ENCODE data around the gene GNAO1. TPM values are rescaled to one million over a fixed set of nuclear protein-coding genes. Genes with fewer than 3 reads are reported as not detected.

Gene GNAO1
- total and polyA plus RNA-seq, 2 of the 13 experiments (the other 11 are each of a cell fraction or from before 2014, with no cell fraction given), result not detected

DNA sequence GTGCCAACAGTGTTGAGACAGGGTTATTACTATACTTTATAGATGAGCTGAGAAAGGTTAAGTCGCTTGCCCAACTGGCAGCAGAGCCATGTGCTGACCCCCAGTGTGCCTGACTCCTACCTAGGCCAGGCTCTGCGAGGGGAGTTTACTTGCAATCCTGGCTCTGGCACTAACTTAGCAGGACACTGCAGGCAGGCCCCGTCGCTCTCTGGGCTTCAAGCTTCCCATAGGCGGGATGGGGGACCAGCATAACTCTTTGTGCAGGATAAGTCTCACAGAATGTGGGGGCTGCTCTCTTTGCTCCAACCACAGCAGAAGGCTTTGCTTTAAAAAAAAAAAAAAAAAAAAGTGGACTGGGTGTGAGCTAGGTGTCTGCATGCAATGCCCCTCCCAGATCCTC, 102.7 kb downstream of the GNAO1 start:
- no peak overlapping the region for H3K27ac ChIP-seq (ENCODE audit: extremely low read length, insufficient read depth, low read length)
- BruUV-seq (replicated peaks), result no TSS peak
- no peaks in the 10 kb centered on the region for H3K79me2 ChIP-seq (ENCODE audit: insufficient read depth, low read length)
- H3K4me1 ChIP-seq (ENCODE audit: insufficient read depth, low read length), result no peaks in the 10 kb centered on the region
- TF ChIP-seq, protein P1, sequence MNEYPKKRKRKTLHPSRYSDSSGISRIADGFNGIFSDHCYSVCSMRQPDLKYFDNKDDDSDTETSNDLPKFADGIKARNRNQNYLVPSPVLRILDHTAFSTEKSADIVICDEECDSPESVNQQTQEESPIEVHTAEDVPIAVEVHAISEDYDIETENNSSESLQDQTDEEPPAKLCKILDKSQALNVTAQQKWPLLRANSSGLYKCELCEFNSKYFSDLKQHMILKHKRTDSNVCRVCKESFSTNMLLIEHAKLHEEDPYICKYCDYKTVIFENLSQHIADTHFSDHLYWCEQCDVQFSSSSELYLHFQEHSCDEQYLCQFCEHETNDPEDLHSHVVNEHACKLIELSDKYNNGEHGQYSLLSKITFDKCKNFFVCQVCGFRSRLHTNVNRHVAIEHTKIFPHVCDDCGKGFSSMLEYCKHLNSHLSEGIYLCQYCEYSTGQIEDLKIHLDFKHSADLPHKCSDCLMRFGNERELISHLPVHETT (CRISPR knock-in tag; conservative IDR thresholded peaks at IDR 0.05), result no peak
- TF ChIP-seq, protein P2, sequence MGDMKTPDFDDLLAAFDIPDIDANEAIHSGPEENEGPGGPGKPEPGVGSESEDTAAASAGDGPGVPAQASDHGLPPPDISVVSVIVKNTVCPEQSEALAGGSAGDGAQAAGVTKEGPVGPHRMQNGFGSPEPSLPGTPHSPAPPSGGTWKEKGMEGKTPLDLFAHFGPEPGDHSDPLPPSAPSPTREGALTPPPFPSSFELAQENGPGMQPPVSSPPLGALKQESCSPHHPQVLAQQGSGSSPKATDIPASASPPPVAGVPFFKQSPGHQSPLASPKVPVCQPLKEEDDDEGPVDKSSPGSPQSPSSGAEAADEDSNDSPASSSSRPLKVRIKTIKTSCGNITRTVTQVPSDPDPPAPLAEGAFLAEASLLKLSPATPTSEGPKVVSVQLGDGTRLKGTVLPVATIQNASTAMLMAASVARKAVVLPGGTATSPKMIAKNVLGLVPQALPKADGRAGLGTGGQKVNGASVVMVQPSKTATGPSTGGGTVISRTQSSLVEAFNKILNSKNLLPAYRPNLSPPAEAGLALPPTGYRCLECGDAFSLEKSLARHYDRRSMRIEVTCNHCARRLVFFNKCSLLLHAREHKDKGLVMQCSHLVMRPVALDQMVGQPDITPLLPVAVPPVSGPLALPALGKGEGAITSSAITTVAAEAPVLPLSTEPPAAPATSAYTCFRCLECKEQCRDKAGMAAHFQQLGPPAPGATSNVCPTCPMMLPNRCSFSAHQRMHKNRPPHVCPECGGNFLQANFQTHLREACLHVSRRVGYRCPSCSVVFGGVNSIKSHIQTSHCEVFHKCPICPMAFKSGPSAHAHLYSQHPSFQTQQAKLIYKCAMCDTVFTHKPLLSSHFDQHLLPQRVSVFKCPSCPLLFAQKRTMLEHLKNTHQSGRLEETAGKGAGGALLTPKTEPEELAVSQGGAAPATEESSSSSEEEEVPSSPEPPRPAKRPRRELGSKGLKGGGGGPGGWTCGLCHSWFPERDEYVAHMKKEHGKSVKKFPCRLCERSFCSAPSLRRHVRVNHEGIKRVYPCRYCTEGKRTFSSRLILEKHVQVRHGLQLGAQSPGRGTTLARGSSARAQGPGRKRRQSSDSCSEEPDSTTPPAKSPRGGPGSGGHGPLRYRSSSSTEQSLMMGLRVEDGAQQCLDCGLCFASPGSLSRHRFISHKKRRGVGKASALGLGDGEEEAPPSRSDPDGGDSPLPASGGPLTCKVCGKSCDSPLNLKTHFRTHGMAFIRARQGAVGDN (CRISPR knock-in tag; IDR thresholded peaks at IDR 0.05), result no peak
- TF ChIP-seq ZNF431 (CRISPR knock-in tag; IDR thresholded peaks at IDR 0.05; ENCODE audit: borderline replicate concordance, low read depth) (no peak), REPIN1 (CRISPR knock-in tag; IDR thresholded peaks at IDR 0.05; ENCODE audit: borderline replicate concordance, low read depth) (no peak), HMG20B (CRISPR knock-in tag; conservative IDR thresholded peaks at IDR 0.05) (no peak), STAG1 (CRISPR knock-in tag; IDR thresholded peaks at IDR 0.05) (no peak)
- TF ChIP-seq, protein P3, sequence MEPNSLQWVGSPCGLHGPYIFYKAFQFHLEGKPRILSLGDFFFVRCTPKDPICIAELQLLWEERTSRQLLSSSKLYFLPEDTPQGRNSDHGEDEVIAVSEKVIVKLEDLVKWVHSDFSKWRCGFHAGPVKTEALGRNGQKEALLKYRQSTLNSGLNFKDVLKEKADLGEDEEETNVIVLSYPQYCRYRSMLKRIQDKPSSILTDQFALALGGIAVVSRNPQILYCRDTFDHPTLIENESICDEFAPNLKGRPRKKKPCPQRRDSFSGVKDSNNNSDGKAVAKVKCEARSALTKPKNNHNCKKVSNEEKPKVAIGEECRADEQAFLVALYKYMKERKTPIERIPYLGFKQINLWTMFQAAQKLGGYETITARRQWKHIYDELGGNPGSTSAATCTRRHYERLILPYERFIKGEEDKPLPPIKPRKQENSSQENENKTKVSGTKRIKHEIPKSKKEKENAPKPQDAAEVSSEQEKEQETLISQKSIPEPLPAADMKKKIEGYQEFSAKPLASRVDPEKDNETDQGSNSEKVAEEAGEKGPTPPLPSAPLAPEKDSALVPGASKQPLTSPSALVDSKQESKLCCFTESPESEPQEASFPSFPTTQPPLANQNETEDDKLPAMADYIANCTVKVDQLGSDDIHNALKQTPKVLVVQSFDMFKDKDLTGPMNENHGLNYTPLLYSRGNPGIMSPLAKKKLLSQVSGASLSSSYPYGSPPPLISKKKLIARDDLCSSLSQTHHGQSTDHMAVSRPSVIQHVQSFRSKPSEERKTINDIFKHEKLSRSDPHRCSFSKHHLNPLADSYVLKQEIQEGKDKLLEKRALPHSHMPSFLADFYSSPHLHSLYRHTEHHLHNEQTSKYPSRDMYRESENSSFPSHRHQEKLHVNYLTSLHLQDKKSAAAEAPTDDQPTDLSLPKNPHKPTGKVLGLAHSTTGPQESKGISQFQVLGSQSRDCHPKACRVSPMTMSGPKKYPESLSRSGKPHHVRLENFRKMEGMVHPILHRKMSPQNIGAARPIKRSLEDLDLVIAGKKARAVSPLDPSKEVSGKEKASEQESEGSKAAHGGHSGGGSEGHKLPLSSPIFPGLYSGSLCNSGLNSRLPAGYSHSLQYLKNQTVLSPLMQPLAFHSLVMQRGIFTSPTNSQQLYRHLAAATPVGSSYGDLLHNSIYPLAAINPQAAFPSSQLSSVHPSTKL (CRISPR knock-in tag; IDR thresholded peaks at IDR 0.05), result no peak
- ChIA-PET POLR2A (no interaction called here), CTCF (ENCODE audit: low intra/inter-chr PET ratio, low total read pairs) (no interaction called here)
- no peak overlapping the region for H3K9ac ChIP-seq (ENCODE audit: insufficient read depth, low read depth, low read length)
- peaks cover 1 to 12% of the 10 kb centered on the region in 2 experiments; a peak in 3 of 5 replicates for H3K27me3 ChIP-seq (ENCODE audit: control insufficient read depth in 1 of 2, insufficient read depth in 2 of 2, low read length in 2 of 2)
- WGBS (ENCODE audit: low lambda C conversion rate), result 43% methylated on average over 5 of the region's 5 CpGs
- H3K4me3 ChIP-seq (replicated peaks in 1 of 3; ENCODE audit: insufficient read depth in 1 of 3, low read depth in 2 of 3, low read length in 3 of 3), result no peak overlapping the region
- H4K20me1 ChIP-seq (ENCODE audit: insufficient read depth, low read length), result no peaks in the 10 kb centered on the region
- in situ Hi-C loops (cut with HindIII; ENCODE audit: extremely low pct_ligation_motif_present, low pct_unique_long_range_greater_than_20kb) (loop anchor here (10.0 kb wide), 1 partner anchor 61 kb away; no protein-coding TSS in a partner anchor), intact Hi-C loops (cut with micrococcal nuclease; ENCODE audit: unreplicated experiment) (no loop called here)
- ATAC-seq, result no peak
- H2AFZ ChIP-seq (ENCODE audit: low read length), result no peak overlapping the region
- H3K4me2 ChIP-seq (ENCODE audit: low read depth, low read length), result no peak overlapping the region
- no peak for DNase-seq (ENCODE audit: low spot score)
- FAIRE-seq, result no peak
- no peaks in the 10 kb centered on the region for H3K9me3 ChIP-seq (ENCODE audit: low read length)
- H3K36me3 ChIP-seq (replicated peaks in 1 of 2; ENCODE audit: control insufficient read depth in 1 of 2, insufficient read depth in 2 of 2, low read length in 2 of 2), result no peaks in the 10 kb centered on the region

Measured in HepG2 (cell line).